ENCODE measurements around the gene NLGN1.

Gene NLGN1

GRCh38 chr3:174132421-174133042 lies 735.0 kb downstream of the NLGN1 start:
- Histone ChIP-seq H3K9me3 (ENCODE audit: low read length) (no peaks in the 10 kb centered on the region), H3K4me3 (ENCODE audit: low read depth in 1 of 2, low read length in 2 of 2) (no peak overlapping the region), H3K4me1 (ENCODE audit: insufficient read depth, low read length) (no peaks in the 10 kb centered on the region), H3K9ac (ENCODE audit: low read length) (no peak overlapping the region), H3K27ac (ENCODE audit: low read depth, low read length) (no peak overlapping the region), H3K27me3 (ENCODE audit: control insufficient read depth in 1 of 2, insufficient read depth in 2 of 2, low read length in 2 of 2) (no peaks in the 10 kb centered on the region), H3K36me3 (ENCODE audit: insufficient read depth, low read length) (no peaks in the 10 kb centered on the region)

- no peaks in the 10 kb centered on the region for H3K27me3 ChIP-seq (ENCODE audit: control insufficient read depth in 1 of 2, insufficient read depth in 2 of 2, low read length in 2 of 2)
- H3K4me1 ChIP-seq (ENCODE audit: insufficient read depth, low read length): no peaks in the 10 kb centered on the region
- no peaks in the 10 kb centered on the region for H3K36me3 ChIP-seq (ENCODE audit: insufficient read depth, low read length)
- H3K27ac ChIP-seq (ENCODE audit: low read depth, low read length): no peak overlapping the region
- H3K9me3 ChIP-seq (ENCODE audit: low read length): no peaks in the 10 kb centered on the region
- H3K9ac ChIP-seq (ENCODE audit: low read length): no peak overlapping the region
- H3K4me3 ChIP-seq (ENCODE audit: low read depth in 1 of 2, low read length in 2 of 2): no peak overlapping the region
These were observed 748.5 kb downstream of the NLGN1 start for GRCh38 chr3:174146008-174146407.

- no peak overlapping the region for H3K9ac ChIP-seq (ENCODE audit: low read length)
- no peaks in the 10 kb centered on the region for H3K27me3 ChIP-seq (ENCODE audit: control insufficient read depth in 1 of 2, insufficient read depth in 2 of 2, low read length in 2 of 2)
- H3K4me1 ChIP-seq (ENCODE audit: insufficient read depth, low read length): no peaks in the 10 kb centered on the region
- H3K36me3 ChIP-seq (ENCODE audit: insufficient read depth, low read length): no peaks in the 10 kb centered on the region
- H3K9me3 ChIP-seq (ENCODE audit: low read length): no peaks in the 10 kb centered on the region
- H3K4me3 ChIP-seq (ENCODE audit: low read depth in 1 of 2, low read length in 2 of 2): no peak overlapping the region
- no peak overlapping the region for H3K27ac ChIP-seq (ENCODE audit: low read depth, low read length)
These were observed 750.3 kb downstream of the NLGN1 start for GRCh38 chr3:174147798-174148197.

- no peaks in the 10 kb centered on the region for H3K4me1 ChIP-seq (ENCODE audit: insufficient read depth, low read length)
- H3K27me3 ChIP-seq (ENCODE audit: control insufficient read depth in 1 of 2, insufficient read depth in 2 of 2, low read length in 2 of 2): no peaks in the 10 kb centered on the region
These were observed 756.3 kb downstream of the NLGN1 start for GRCh38 chr3:174153871-174154270.

GRCh38 chr3:174156200-174156599 lies 758.7 kb downstream of the NLGN1 start:
- H3K27me3 ChIP-seq (ENCODE audit: control insufficient read depth in 1 of 2, insufficient read depth in 2 of 2, low read length in 2 of 2): no peaks in the 10 kb centered on the region
- H3K4me3 ChIP-seq (ENCODE audit: low read depth in 1 of 2, low read length in 2 of 2): no peak overlapping the region
- no peaks in the 10 kb centered on the region for H3K4me1 ChIP-seq (ENCODE audit: insufficient read depth, low read length)
- H3K9me3 ChIP-seq (ENCODE audit: low read length): no peaks in the 10 kb centered on the region
- no peaks in the 10 kb centered on the region for H3K36me3 ChIP-seq (ENCODE audit: insufficient read depth, low read length)
- no peak overlapping the region for H3K9ac ChIP-seq (ENCODE audit: low read length)
- no peak overlapping the region for H3K27ac ChIP-seq (ENCODE audit: low read depth, low read length)

More at GRCh38 chr3:174153871-174154270, 756.3 kb downstream of the NLGN1 start:
- no peaks in the 10 kb centered on the region for H3K9me3 ChIP-seq (ENCODE audit: low read length)
- no peak overlapping the region for H3K4me3 ChIP-seq (ENCODE audit: low read depth in 1 of 2, low read length in 2 of 2)
- H3K9ac ChIP-seq (ENCODE audit: low read length): no peak overlapping the region
- no peaks in the 10 kb centered on the region for H3K36me3 ChIP-seq (ENCODE audit: insufficient read depth, low read length)
- H3K27ac ChIP-seq (ENCODE audit: low read depth, low read length): no peak overlapping the region

GRCh38 chr3:174158674-174159073 lies 761.1 kb downstream of the NLGN1 start:
- H3K4me3 ChIP-seq (ENCODE audit: low read depth in 1 of 2, low read length in 2 of 2): no peak overlapping the region
- H3K27ac ChIP-seq (ENCODE audit: low read depth, low read length): no peak overlapping the region
- H3K9me3 ChIP-seq (ENCODE audit: low read length): no peaks in the 10 kb centered on the region
- H3K4me1 ChIP-seq (ENCODE audit: insufficient read depth, low read length): no peaks in the 10 kb centered on the region
- no peaks in the 10 kb centered on the region for H3K36me3 ChIP-seq (ENCODE audit: insufficient read depth, low read length)
- no peak overlapping the region for H3K9ac ChIP-seq (ENCODE audit: low read length)
- H3K27me3 ChIP-seq (ENCODE audit: control insufficient read depth in 1 of 2, insufficient read depth in 2 of 2, low read length in 2 of 2): no peaks in the 10 kb centered on the region

GRCh38 chr3:174159604-174160003 lies 762.1 kb downstream of the NLGN1 start:
- Histone ChIP-seq H3K27me3 (ENCODE audit: control insufficient read depth in 1 of 2, insufficient read depth in 2 of 2, low read length in 2 of 2) (no peaks in the 10 kb centered on the region), H3K9me3 (ENCODE audit: low read length) (no peaks in the 10 kb centered on the region), H3K4me3 (ENCODE audit: low read depth in 1 of 2, low read length in 2 of 2) (no peak overlapping the region), H3K9ac (ENCODE audit: low read length) (no peak overlapping the region), H3K4me1 (ENCODE audit: insufficient read depth, low read length) (no peaks in the 10 kb centered on the region), H3K36me3 (ENCODE audit: insufficient read depth, low read length) (no peaks in the 10 kb centered on the region), H3K27ac (ENCODE audit: low read depth, low read length) (no peak overlapping the region)

- H3K4me3 ChIP-seq (ENCODE audit: low read depth in 1 of 2, low read length in 2 of 2): no peak overlapping the region
- no peaks in the 10 kb centered on the region for H3K36me3 ChIP-seq (ENCODE audit: insufficient read depth, low read length)
- H3K27me3 ChIP-seq (ENCODE audit: control insufficient read depth in 1 of 2, insufficient read depth in 2 of 2, low read length in 2 of 2): no peaks in the 10 kb centered on the region
- H3K4me1 ChIP-seq (ENCODE audit: insufficient read depth, low read length): no peaks in the 10 kb centered on the region
- H3K9me3 ChIP-seq (ENCODE audit: low read length): no peaks in the 10 kb centered on the region
- no peak overlapping the region for H3K9ac ChIP-seq (ENCODE audit: low read length)
- no peak overlapping the region for H3K27ac ChIP-seq (ENCODE audit: low read depth, low read length)
These were observed 765.0 kb downstream of the NLGN1 start for GRCh38 chr3:174162550-174162949.

GRCh38 chr3:174168026-174168425 lies 770.5 kb downstream of the NLGN1 start:
- Histone ChIP-seq H3K4me1 (ENCODE audit: insufficient read depth, low read length) (no peaks in the 10 kb centered on the region), H3K9ac (ENCODE audit: low read length) (no peak overlapping the region), H3K9me3 (ENCODE audit: low read length) (no peaks in the 10 kb centered on the region), H3K4me3 (ENCODE audit: low read depth in 1 of 2, low read length in 2 of 2) (no peak overlapping the region), H3K36me3 (ENCODE audit: insufficient read depth, low read length) (no peaks in the 10 kb centered on the region), H3K27me3 (ENCODE audit: control insufficient read depth in 1 of 2, insufficient read depth in 2 of 2, low read length in 2 of 2) (no peaks in the 10 kb centered on the region), H3K27ac (ENCODE audit: low read depth, low read length) (no peak overlapping the region)

- Histone ChIP-seq H3K9me3 (ENCODE audit: low read length) (no peaks in the 10 kb centered on the region), H3K27me3 (ENCODE audit: control insufficient read depth in 1 of 2, insufficient read depth in 2 of 2, low read length in 2 of 2) (no peaks in the 10 kb centered on the region), H3K27ac (ENCODE audit: low read depth, low read length) (no peak overlapping the region), H3K4me1 (ENCODE audit: insufficient read depth, low read length) (no peaks in the 10 kb centered on the region), H3K36me3 (ENCODE audit: insufficient read depth, low read length) (no peaks in the 10 kb centered on the region), H3K9ac (ENCODE audit: low read length) (no peak overlapping the region), H3K4me3 (ENCODE audit: low read depth in 1 of 2, low read length in 2 of 2) (no peak overlapping the region)
These were observed 771.2 kb downstream of the NLGN1 start for GRCh38 chr3:174168538-174169254.

- no peak overlapping the region for H3K4me3 ChIP-seq (ENCODE audit: low read depth in 1 of 2, low read length in 2 of 2)
- no peaks in the 10 kb centered on the region for H3K27me3 ChIP-seq (ENCODE audit: control insufficient read depth in 1 of 2, insufficient read depth in 2 of 2, low read length in 2 of 2)
- no peaks in the 10 kb centered on the region for H3K36me3 ChIP-seq (ENCODE audit: insufficient read depth, low read length)
- no peak overlapping the region for H3K27ac ChIP-seq (ENCODE audit: low read depth, low read length)
- no peak overlapping the region for H3K9ac ChIP-seq (ENCODE audit: low read length)
- H3K9me3 ChIP-seq (ENCODE audit: low read length): no peaks in the 10 kb centered on the region
- no peaks in the 10 kb centered on the region for H3K4me1 ChIP-seq (ENCODE audit: insufficient read depth, low read length)
These were observed 772.2 kb downstream of the NLGN1 start for GRCh38 chr3:174169736-174170135.

GRCh38 chr3:174170248-174170647 lies 772.7 kb downstream of the NLGN1 start:
- no peaks in the 10 kb centered on the region for H3K27me3 ChIP-seq (ENCODE audit: control insufficient read depth in 1 of 2, insufficient read depth in 2 of 2, low read length in 2 of 2)
- no peaks in the 10 kb centered on the region for H3K9me3 ChIP-seq (ENCODE audit: low read length)
- no peaks in the 10 kb centered on the region for H3K36me3 ChIP-seq (ENCODE audit: insufficient read depth, low read length)
- no peak overlapping the region for H3K9ac ChIP-seq (ENCODE audit: low read length)
- no peak overlapping the region for H3K27ac ChIP-seq (ENCODE audit: low read depth, low read length)
- no peaks in the 10 kb centered on the region for H3K4me1 ChIP-seq (ENCODE audit: insufficient read depth, low read length)
- no peak overlapping the region for H3K4me3 ChIP-seq (ENCODE audit: low read depth in 1 of 2, low read length in 2 of 2)

Data from muscle layer of colon (tissue), 2 donors.